ENCODE measurements around the gene SCN9A.

DNA sequence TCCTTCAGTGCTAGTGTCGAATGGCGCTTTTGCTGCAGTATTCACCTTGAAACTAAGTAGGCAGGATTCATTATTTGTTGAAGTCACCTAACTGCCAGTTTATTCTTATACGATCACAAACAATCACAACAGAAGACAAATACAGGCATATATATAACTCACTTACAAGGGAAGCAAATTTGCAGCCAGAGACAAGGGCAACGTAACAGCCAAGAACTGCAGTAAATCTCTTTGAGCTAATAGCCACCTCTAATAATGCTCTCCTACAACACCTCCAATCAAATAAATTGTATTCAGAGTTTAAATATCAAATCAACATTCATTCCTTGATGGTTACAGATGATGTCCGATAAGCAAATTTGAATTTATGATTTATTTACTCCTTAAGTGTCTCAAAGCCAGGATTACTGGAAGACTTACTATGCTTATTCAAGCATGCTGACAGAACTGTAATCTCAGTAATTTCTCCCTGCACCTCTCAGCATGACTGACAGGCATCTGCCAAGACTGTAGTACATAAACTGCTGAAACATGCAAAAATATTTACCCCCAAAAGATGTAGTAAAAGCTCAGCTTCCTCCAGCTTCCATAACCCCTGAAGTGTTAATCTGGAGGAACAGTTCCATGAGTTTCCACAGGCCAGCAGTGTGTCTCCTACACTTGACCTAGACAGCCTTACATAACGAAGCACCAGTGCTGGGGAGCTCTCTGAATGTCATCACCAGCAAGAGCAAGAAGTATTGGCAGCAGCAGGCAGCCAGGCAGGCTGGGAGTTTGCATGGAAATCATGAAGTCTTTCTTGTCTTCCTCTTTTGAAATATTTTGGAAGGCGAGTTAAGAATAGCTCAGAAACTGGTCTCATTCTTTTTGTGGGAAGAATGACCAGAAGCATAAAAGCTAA lies 227.0 kb downstream of the SCN9A start:
- no peak for TF ChIP-seq POLR2A (IDR thresholded peaks at IDR 0.05)
- TF ChIP-seq, protein P1, sequence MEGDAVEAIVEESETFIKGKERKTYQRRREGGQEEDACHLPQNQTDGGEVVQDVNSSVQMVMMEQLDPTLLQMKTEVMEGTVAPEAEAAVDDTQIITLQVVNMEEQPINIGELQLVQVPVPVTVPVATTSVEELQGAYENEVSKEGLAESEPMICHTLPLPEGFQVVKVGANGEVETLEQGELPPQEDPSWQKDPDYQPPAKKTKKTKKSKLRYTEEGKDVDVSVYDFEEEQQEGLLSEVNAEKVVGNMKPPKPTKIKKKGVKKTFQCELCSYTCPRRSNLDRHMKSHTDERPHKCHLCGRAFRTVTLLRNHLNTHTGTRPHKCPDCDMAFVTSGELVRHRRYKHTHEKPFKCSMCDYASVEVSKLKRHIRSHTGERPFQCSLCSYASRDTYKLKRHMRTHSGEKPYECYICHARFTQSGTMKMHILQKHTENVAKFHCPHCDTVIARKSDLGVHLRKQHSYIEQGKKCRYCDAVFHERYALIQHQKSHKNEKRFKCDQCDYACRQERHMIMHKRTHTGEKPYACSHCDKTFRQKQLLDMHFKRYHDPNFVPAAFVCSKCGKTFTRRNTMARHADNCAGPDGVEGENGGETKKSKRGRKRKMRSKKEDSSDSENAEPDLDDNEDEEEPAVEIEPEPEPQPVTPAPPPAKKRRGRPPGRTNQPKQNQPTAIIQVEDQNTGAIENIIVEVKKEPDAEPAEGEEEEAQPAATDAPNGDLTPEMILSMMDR (IDR thresholded peaks at IDR 0.05) = no peak
